Stimulated activated CD8-positive, alpha-beta memory T cell treated with anti-CD3 and anti-CD28 coated beads, Interleukin-7, amount 100 ng/mL, for 24 hours (primary cell): ENCODE measurements around the gene CYP1B1.
"Not testable (repeated sequence)": the region's sequence is repeated elsewhere in the genome, so short reads cannot be mapped to it uniquely, and the experiment has no call there.

Experiments used
- DNase-seq: peaks from one replicate; pipeline ENCODE4 v3.0.0-alpha.2; 2020; ENCODE audit warnings: low read depth

Gene CYP1B1

GRCh38 chr2:38032946-38033345 is 43.0 kb downstream of the CYP1B1 start:
- no peak for DNase-seq

- DNase-seq = no peak
These were observed 45.2 kb downstream of the CYP1B1 start for GRCh38 chr2:38030635-38031355.

GRCh38 chr2:38029512-38029911 is 46.4 kb downstream of the CYP1B1 start:
- no peak for DNase-seq

GRCh38 chr2:38028829-38029228 is 47.1 kb downstream of the CYP1B1 start:
- DNase-seq = no peak

GRCh38 chr2:38026846-38027245 is 49.1 kb downstream of the CYP1B1 start:
- no peak for DNase-seq

GRCh38 chr2:38021589-38021988 is 54.4 kb downstream of the CYP1B1 start:
- no peak for DNase-seq

- not testable (repeated sequence) for DNase-seq
These were observed 55.4 kb downstream of the CYP1B1 start for GRCh38 chr2:38020359-38021069.

GRCh38 chr2:38017836-38018235 is 58.1 kb downstream of the CYP1B1 start:
- DNase-seq = no peak
